NCI-H446 (cell line): ENCODE results near the gene YPEL1.
"Not testable (repeated sequence)": the region's sequence is repeated elsewhere in the genome, so short reads cannot be mapped to it uniquely, and the experiment has no call there.

Experiments used
- DNase-seq, 2 experiments: peaks; one replicate each; lab custom pipeline; 2025; lab: John Stamatoyannopoulos, UW

YPEL1 gene

GRCh38 chr22:21682385-21683175 lies 53.0 kb downstream of the YPEL1 start:
- DNase-seq: no peak

- DNase-seq: no peak
Measured at GRCh38 chr22:21681566-21682370, 53.8 kb downstream of the YPEL1 start.

- DNase-seq: no peak
Measured at GRCh38 chr22:21680830-21681565, 54.6 kb downstream of the YPEL1 start.

GRCh38 chr22:21679383-21679782 lies 56.2 kb downstream of the YPEL1 start:
- DNase-seq: no peak

GRCh38 chr22:21678842-21679241 lies 56.8 kb downstream of the YPEL1 start:
- DNase-seq: not testable (repeated sequence)

- DNase-seq: no peak
Measured at GRCh38 chr22:21677606-21678443, 57.8 kb downstream of the YPEL1 start.

- DNase-seq: no peak
Measured at GRCh38 chr22:21674638-21675245, 60.9 kb downstream of the YPEL1 start.

GRCh38 chr22:21673534-21674321 lies 61.9 kb downstream of the YPEL1 start:
- no peak for DNase-seq

GRCh38 chr22:21672107-21672629 lies 63.4 kb downstream of the YPEL1 start:
- no peak for DNase-seq

GRCh38 chr22:21669026-21669425 lies 66.6 kb downstream of the YPEL1 start:
- DNase-seq: no peak

- DNase-seq: no peak
Measured at GRCh38 chr22:21666786-21667185, 68.8 kb downstream of the YPEL1 start.

- no peak for DNase-seq
Measured at GRCh38 chr22:21665047-21665851, 70.3 kb downstream of the YPEL1 start.

GRCh38 chr22:21663738-21664137 lies 71.9 kb downstream of the YPEL1 start:
- DNase-seq: no peak

GRCh38 chr22:21661991-21662390 lies 73.6 kb downstream of the YPEL1 start:
- no peak for DNase-seq

GRCh38 chr22:21660904-21661303 lies 74.7 kb downstream of the YPEL1 start:
- no peak for DNase-seq

- no peak for DNase-seq
Measured at GRCh38 chr22:21659864-21660525, 75.6 kb downstream of the YPEL1 start.

- DNase-seq: peak; percentile 44 to 87
Measured at GRCh38 chr22:21657360-21658032, 78.1 kb downstream of the YPEL1 start.

GRCh38 chr22:21657020-21657359 lies 78.6 kb downstream of the YPEL1 start:
- DNase-seq: no peak
